GM10248 (cell line): Measurements from ENCODE around the gene FTO.

Experiments
- CTCF ChIA-PET: fragments of 300-600 bp; sonication (Branson Sonifier 250); formaldehyde crosslinking; extraction: SDS; loops from one replicate; lab custom pipeline; 2021; ENCODE audit warnings: antibody characterized with exemption; lab: Yijun Ruan, JAX
- POLR2A ChIA-PET: fragments of 350-650 bp; sonication (Branson Sonifier 250); formaldehyde crosslinking; extraction: SDS; loops from one replicate; lab custom pipeline; 2020; ENCODE audit warnings: antibody characterized with exemption; lab: Yijun Ruan, JAX
- DNase-seq: peaks from one replicate; pipeline ENCODE4 v3.0.0; 2012; ENCODE audit errors: extremely low spot score
- CTCF ChIP-seq: IDR thresholded peaks from 2 replicates; pipeline ENCODE4 v1.5.1; 2012; ENCODE audit warnings: mild to moderate bottlenecking, low read depth; ENCODE audit errors: extremely low read depth, missing control alignments, control extremely low read depth

FTO gene

GRCh38 chr16:54191163-54191562 is 487.2 kb downstream of the FTO start:
- ChIA-PET CTCF (interaction anchor here (0.8 kb wide), 1 partner anchor 9 kb away, joined by 3 read pairs; no protein-coding TSS in a partner anchor), POLR2A (no interaction called here)
- DNase-seq: no peak
- no peak for TF ChIP-seq CTCF

- ChIA-PET CTCF (interaction anchor here (0.8 kb wide), 1 partner anchor 9 kb away, joined by 3 read pairs; no protein-coding TSS in a partner anchor), POLR2A (no interaction called here)
- TF ChIP-seq CTCF: no peak
- no peak for DNase-seq
Observed at GRCh38 chr16:54191592-54191991, 487.6 kb downstream of the FTO start.

- TF ChIP-seq CTCF: no peak
- DNase-seq: no peak
- CTCF ChIA-PET: interaction anchor here (1.0 kb wide), 2 partner anchors 9 to 12 kb away, joined by 3 to 5 read pairs; no protein-coding TSS in a partner anchor
- POLR2A ChIA-PET: no interaction called here
Observed at GRCh38 chr16:54193013-54193664, 489.2 kb downstream of the FTO start.

- CTCF ChIA-PET: interaction anchor here (1.3 to 1.8 kb wide), 2 partner anchors 15 to 18 kb away, joined by 4 read pairs; no protein-coding TSS in a partner anchor
- DNase-seq: peak; percentile 75
- peak; percentile 71 for TF ChIP-seq CTCF
- POLR2A ChIA-PET: no interaction called here
Observed at GRCh38 chr16:54193665-54194333, 489.8 kb downstream of the FTO start.

GRCh38 chr16:54194334-54194743 is 490.4 kb downstream of the FTO start:
- ChIA-PET POLR2A (no interaction called here), CTCF (interaction anchor here (1.3 to 1.8 kb wide), 2 partner anchors 14 to 18 kb away, joined by 4 read pairs; no protein-coding TSS in a partner anchor)
- no peak for DNase-seq

More at GRCh38 chr16:54194334-54194743, 490.4 kb downstream of the FTO start:
- no peak for TF ChIP-seq CTCF
